AG04450 (cell line): ENCODE results near the gene ERC1. TPM values are rescaled to one million over a fixed set of nuclear protein-coding genes. Genes with fewer than 3 reads are reported as not detected.

Experiments used
- CTCF ChIA-PET: fragments of 300-600, 350-600 bp; formaldehyde crosslinking; extraction: SDS; loops from one replicate; lab custom pipeline; 2022; ENCODE audit warnings: antibody characterized with exemption, inconsistent platforms; lab: Charles Lee
- POLR2A ChIA-PET: fragments of 350-600 bp; formaldehyde crosslinking; extraction: SDS; loops from one replicate; lab custom pipeline; 2021; ENCODE audit warnings: antibody characterized with exemption, inconsistent platforms; lab: Yijun Ruan, JAX
- DNase-seq: peaks from one replicate; pipeline ENCODE4 v3.0.0-alpha.2; 2011; ENCODE audit warnings: low read depth, low spot score
- H3K27ac ChIP-seq: one replicate; pipeline ENCODE4 v1.5.1; 2012; ENCODE audit warnings: low read depth, low read length, control low read depth
- H3K27me3 ChIP-seq: one replicate; pipeline ENCODE4 v1.6.0; 2012; ENCODE audit warnings: low read length; ENCODE audit not compliant: control insufficient read depth, insufficient read depth
- H3K4me3 ChIP-seq: 2 replicates; pipeline ENCODE4 v1.5.1; 2011; ENCODE audit warnings: mild to moderate bottlenecking, low read depth, low read length, control low read depth
- H3K9me3 ChIP-seq: 2 replicates; pipeline ENCODE4 v1.5.1; 2012; ENCODE audit warnings: low read length; ENCODE audit not compliant: control insufficient read depth, insufficient read depth
- polyA minus RNA-seq: library from RNA; depleted of rRNA, polyadenylated mRNA; stranded (reverse); fragments of >200 nt; gene quantifications from 2 replicates; pipeline ENCODE4 v1.2.3, GENCODE V29; 2011; rRNA and poly(A)+ RNA removed
- polyA plus RNA-seq: library from polyadenylated mRNA; depleted of rRNA; stranded (reverse); fragments of >200 nt; gene quantifications from 2 replicates; pipeline ENCODE4 v1.2.3, GENCODE V29; 2011; rRNA removed
- TF ChIP-seq, protein P1 (sequence below): IDR thresholded peaks from 2 replicates; pipeline ENCODE4 v1.5.1; 2011; ENCODE audit warnings: low read depth, low read length, control low read depth, inconsistent platforms

ERC1 gene
- 28.6 and 29.0 TPM in 2 replicates for polyA plus RNA-seq
- polyA minus RNA-seq, result 65.2 and 71.9 TPM in 2 replicates

DNA sequence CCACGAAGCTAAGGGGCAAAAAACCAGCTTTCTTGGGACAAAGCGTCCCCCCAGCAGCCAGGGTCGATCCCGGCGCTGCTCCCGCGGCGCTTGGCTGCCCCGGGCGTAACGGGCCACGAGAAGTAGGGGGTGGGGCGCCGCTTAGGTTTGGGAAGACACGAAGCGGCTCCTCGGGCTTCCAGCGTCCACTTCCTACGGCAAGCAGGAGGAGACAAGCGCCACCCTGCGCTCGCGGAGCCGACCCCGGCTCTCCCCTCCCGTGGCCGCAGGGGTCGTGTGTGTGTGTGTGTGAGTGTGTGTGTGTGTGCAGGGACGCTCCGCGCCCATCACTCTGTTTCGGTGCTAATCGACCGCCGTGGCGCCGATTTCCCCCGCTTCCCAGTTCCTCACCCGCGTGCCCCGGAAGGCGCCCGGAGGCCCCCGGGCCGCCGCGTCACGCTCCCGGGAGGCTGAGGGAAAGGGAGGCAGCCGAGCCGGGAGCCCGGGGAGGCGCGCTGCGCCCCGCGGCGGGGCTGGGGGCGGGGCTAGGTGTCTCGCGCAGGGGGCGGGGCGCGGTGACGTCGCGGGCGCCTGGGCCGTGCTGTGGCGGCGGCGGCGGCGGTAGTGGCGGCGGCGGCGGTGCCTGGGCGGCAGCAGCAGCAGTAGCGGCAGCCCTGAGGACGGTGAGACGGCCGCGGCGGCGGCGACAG lies at the start of gene ERC1:
Gene ERC1 (plus strand): TSS at position 563 of the 689 bp plus-strand sequence. CDS start 36,681 bp downstream, outside the sequence.
- peak within 1 kb of the TSS; percentile 80 for H3K4me3 ChIP-seq
- H3K27me3 ChIP-seq, result no peaks in the 10 kb centered on the region
- TF ChIP-seq, protein P1, sequence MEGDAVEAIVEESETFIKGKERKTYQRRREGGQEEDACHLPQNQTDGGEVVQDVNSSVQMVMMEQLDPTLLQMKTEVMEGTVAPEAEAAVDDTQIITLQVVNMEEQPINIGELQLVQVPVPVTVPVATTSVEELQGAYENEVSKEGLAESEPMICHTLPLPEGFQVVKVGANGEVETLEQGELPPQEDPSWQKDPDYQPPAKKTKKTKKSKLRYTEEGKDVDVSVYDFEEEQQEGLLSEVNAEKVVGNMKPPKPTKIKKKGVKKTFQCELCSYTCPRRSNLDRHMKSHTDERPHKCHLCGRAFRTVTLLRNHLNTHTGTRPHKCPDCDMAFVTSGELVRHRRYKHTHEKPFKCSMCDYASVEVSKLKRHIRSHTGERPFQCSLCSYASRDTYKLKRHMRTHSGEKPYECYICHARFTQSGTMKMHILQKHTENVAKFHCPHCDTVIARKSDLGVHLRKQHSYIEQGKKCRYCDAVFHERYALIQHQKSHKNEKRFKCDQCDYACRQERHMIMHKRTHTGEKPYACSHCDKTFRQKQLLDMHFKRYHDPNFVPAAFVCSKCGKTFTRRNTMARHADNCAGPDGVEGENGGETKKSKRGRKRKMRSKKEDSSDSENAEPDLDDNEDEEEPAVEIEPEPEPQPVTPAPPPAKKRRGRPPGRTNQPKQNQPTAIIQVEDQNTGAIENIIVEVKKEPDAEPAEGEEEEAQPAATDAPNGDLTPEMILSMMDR, result no peak
- peak within 1 kb of the TSS; percentile 98 for H3K27ac ChIP-seq
- H3K9me3 ChIP-seq, result no peaks in the 10 kb centered on the region; the same call in 1 of the 2 replicates
- ChIA-PET CTCF (interaction anchor here (0.7 to 1.5 kb wide), 6 partner anchors 41 to 592 kb away, joined by 3 to 7 read pairs (median 4); partner anchors contain the start of gene RAD52), POLR2A (interaction anchor here (0.7 to 1.8 kb wide), 5 partner anchors 22 to 366 kb away, joined by 3 to 7 read pairs (median 5); partner anchors contain the start of gene RAD52)
- peak; percentile 75 for DNase-seq

DNA sequence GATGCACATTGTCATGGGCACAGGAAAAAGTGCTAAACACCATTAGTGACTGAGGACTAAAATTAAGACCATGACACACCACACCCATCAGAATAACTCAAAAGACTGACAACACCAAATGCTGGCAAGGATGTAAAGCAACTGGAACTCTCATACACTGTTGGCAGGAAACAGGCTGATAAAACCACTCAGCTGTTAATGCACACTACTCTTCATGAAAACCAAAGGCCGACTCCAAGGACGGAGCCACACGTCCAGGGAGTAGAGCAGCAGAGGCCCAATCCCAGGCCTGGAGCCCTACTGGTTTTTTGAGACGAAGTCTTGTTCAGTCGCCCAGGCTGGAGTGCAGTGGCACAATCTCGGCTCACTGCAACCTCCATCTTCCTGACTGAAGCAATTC lies 48.0 kb upstream of the ERC1 start:
- H3K27ac ChIP-seq, result no peak overlapping the region
- TF ChIP-seq, protein P1, result no peak
- CTCF ChIA-PET, result no interaction called here
- POLR2A ChIA-PET, result no interaction called here
- no peaks in the 10 kb centered on the region for H3K27me3 ChIP-seq
- no peaks in the 10 kb centered on the region for H3K9me3 ChIP-seq
- no peak for DNase-seq
- H3K4me3 ChIP-seq, result no peak overlapping the region

DNA sequence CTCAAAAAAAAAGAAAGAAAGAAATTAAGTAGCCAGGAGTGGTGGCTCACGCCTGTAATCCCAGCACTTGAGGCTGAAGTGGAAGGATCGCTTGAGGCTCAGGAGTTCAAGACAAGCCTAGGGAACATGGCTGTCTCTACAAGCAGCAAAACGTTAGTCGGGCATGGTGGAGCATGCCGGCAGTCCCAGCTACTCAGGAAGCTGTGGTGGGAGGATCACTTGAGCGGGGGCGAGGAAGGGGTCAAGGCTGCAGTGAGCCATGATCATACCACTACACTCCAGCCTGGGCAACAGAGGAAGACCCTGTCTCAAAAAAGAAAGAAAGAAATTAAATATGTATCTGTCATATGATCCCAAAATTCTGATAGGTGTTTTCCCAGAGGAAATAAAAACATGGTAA lies 46.8 kb upstream of the ERC1 start:
- no peak overlapping the region for H3K4me3 ChIP-seq
- no peak overlapping the region for H3K27ac ChIP-seq
- DNase-seq, result no peak
- TF ChIP-seq, protein P1, result no peak
- ChIA-PET CTCF (no interaction called here), POLR2A (no interaction called here)
- no peaks in the 10 kb centered on the region for H3K9me3 ChIP-seq
- H3K27me3 ChIP-seq, result no peaks in the 10 kb centered on the region

DNA sequence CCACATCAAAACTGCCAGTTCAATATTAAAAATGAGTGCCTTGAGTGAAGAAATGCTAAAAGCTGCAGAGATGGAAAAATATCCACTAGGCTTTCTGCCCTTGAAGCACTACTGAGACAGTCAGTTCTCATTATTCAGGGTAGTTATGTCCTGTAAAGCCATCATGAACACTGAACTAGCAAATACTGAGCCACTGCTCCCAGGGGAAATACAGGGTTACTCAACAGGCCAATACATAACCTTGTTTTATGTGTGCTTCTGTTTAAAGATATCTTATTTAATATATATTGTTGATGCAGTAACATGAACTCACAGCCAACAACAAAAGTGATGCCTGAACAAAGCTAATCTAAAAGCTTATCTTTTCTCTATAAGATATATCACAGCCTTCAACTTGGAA lies 44.8 kb upstream of the ERC1 start:
- CTCF ChIA-PET, result interaction anchor here (0.6 to 1.2 kb wide), 3 partner anchors 130 to 171 kb away, joined by 3 to 4 read pairs (median 4); no protein-coding TSS in a partner anchor
- TF ChIP-seq, protein P1, result no peak
- no peak overlapping the region for H3K27ac ChIP-seq
- H3K4me3 ChIP-seq, result no peak overlapping the region
- no peaks in the 10 kb centered on the region; the same call in 1 of the 2 replicates for H3K9me3 ChIP-seq
- POLR2A ChIA-PET, result no interaction called here
- no peaks in the 10 kb centered on the region for H3K27me3 ChIP-seq
- DNase-seq, result no peak

DNA sequence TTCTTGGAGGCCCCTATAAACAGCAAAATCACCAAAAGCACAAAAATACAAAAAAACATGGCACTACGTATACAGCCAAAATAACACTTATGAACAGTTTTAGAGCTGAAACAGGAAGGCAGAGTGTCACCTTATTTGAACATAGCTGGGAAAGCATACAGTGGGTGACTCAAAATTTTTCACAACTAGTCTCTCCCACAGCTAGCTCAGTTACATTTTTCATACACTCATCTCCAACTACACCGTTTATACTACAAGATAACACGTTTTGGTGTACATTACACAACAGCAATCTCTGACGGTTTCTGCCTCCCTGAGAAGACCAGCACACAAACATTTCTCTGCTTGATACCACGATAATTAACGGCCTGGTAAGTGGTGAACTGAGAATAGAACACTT lies 44.4 kb upstream of the ERC1 start:
- POLR2A ChIA-PET, result interaction anchor here (0.5 kb wide), 1 partner anchor 13 kb away, joined by 4 read pairs; no protein-coding TSS in a partner anchor
- Histone ChIP-seq H3K27ac (no peak overlapping the region), H3K9me3 (no peaks in the 10 kb centered on the region; the same call in 1 of the 2 replicates), H3K27me3 (no peaks in the 10 kb centered on the region), H3K4me3 (no peak overlapping the region)
- DNase-seq, result no peak
- CTCF ChIA-PET, result interaction anchor here (0.6 to 1.2 kb wide), 3 partner anchors 131 to 171 kb away, joined by 3 to 4 read pairs (median 4); no protein-coding TSS in a partner anchor
- TF ChIP-seq, protein P1, result no peak
